GM12801 (cell line): ENCODE results near the gene AQP1.

Source experiments
- TF ChIP-seq, protein P1 (sequence below): IDR thresholded peaks from one replicate; pipeline ENCODE4 v1.5.1; 2011; ENCODE audit warnings: control low read depth; ENCODE audit not compliant: insufficient read length; ENCODE audit errors: extremely low read depth

The AQP1 gene

GRCh38 chr7:30896036-30896435 lies 15.6 kb upstream of the AQP1 start:
- TF ChIP-seq, protein P1, sequence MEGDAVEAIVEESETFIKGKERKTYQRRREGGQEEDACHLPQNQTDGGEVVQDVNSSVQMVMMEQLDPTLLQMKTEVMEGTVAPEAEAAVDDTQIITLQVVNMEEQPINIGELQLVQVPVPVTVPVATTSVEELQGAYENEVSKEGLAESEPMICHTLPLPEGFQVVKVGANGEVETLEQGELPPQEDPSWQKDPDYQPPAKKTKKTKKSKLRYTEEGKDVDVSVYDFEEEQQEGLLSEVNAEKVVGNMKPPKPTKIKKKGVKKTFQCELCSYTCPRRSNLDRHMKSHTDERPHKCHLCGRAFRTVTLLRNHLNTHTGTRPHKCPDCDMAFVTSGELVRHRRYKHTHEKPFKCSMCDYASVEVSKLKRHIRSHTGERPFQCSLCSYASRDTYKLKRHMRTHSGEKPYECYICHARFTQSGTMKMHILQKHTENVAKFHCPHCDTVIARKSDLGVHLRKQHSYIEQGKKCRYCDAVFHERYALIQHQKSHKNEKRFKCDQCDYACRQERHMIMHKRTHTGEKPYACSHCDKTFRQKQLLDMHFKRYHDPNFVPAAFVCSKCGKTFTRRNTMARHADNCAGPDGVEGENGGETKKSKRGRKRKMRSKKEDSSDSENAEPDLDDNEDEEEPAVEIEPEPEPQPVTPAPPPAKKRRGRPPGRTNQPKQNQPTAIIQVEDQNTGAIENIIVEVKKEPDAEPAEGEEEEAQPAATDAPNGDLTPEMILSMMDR, result no peak

GRCh38 chr7:30896783-30897637 lies 14.6 kb upstream of the AQP1 start:
- TF ChIP-seq, protein P1, result no peak

- TF ChIP-seq, protein P1, result no peak
These were observed 13.9 kb upstream of the AQP1 start for GRCh38 chr7:30897770-30898169.

GRCh38 chr7:30898411-30898810 lies 13.2 kb upstream of the AQP1 start:
- TF ChIP-seq, protein P1, result no peak

- TF ChIP-seq, protein P1, result no peak
These were observed 12.6 kb upstream of the AQP1 start for GRCh38 chr7:30899066-30899465.

- TF ChIP-seq, protein P1, result no peak
These were observed 12.0 kb upstream of the AQP1 start for GRCh38 chr7:30899630-30900029.

DNA sequence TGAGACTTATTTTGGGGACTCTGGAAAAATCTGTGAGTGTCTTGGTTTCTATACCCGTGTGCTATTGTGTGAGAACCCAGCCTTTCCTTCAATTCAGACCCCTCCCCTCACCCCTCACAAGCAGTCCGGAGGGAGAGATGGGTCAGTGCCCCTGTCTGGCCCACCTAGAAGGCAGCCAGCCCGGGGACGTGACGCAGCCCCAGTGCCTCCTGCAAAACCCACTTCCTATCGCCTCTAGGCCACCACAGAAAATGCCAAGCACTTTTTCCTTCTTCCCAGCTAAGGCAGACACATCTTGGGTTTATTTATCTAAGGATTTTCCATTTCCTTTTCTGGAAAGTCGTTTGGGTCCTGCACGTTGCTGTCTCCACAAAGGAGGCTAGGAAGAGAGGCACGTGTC lies 11.6 kb upstream of the AQP1 start:
- TF ChIP-seq, protein P1, result no peak
